NCI-H128 (cell line): ENCODE measurements around the gene DIAPH2.
A peak's percentile ranks its signal among the peaks of the same experiment; 100 is the strongest.

Experiments used
- DNase-seq: peaks from one replicate; lab custom pipeline; 2025; ENCODE audit not compliant: unreplicated experiment; lab: John Stamatoyannopoulos, UW

The DIAPH2 gene

GRCh38 chrX:97039363-97040029, 354.9 kb downstream of the DIAPH2 start:
- no peak for DNase-seq

GRCh38 chrX:97045470-97045869, 360.8 kb downstream of the DIAPH2 start:
- no peak for DNase-seq

- no peak for DNase-seq
These were observed 362.2 kb downstream of the DIAPH2 start for GRCh38 chrX:97046867-97047266.

GRCh38 chrX:97050392-97050791, 365.8 kb downstream of the DIAPH2 start:
- no peak for DNase-seq

GRCh38 chrX:97057349-97057909, 372.8 kb downstream of the DIAPH2 start:
- DNase-seq, result peak; percentile 5

- DNase-seq, result no peak
These were observed 375.4 kb downstream of the DIAPH2 start for GRCh38 chrX:97060020-97060419.

GRCh38 chrX:97065066-97065465, 380.4 kb downstream of the DIAPH2 start:
- no peak for DNase-seq

GRCh38 chrX:97065973-97066372, 381.3 kb downstream of the DIAPH2 start:
- DNase-seq, result no peak

- DNase-seq, result no peak
These were observed 381.7 kb downstream of the DIAPH2 start for GRCh38 chrX:97066381-97066780.

- DNase-seq, result no peak
These were observed 385.7 kb downstream of the DIAPH2 start for GRCh38 chrX:97070346-97070745.

GRCh38 chrX:97074400-97074799, 389.8 kb downstream of the DIAPH2 start:
- DNase-seq, result no peak

GRCh38 chrX:97089116-97089515, 404.5 kb downstream of the DIAPH2 start:
- DNase-seq, result no peak

- DNase-seq, result no peak
These were observed 411.7 kb downstream of the DIAPH2 start for GRCh38 chrX:97096385-97096784.

- no peak for DNase-seq
These were observed 418.3 kb downstream of the DIAPH2 start for GRCh38 chrX:97102938-97103337.

- no peak for DNase-seq
These were observed 425.1 kb downstream of the DIAPH2 start for GRCh38 chrX:97109730-97110129.

- DNase-seq, result no peak
These were observed 432.9 kb downstream of the DIAPH2 start for GRCh38 chrX:97117572-97117971.

- DNase-seq, result no peak
These were observed 434.9 kb downstream of the DIAPH2 start for GRCh38 chrX:97119474-97120109.

- no peak for DNase-seq
These were observed 438.4 kb downstream of the DIAPH2 start for GRCh38 chrX:97123001-97123400.

GRCh38 chrX:97126020-97126419, 441.4 kb downstream of the DIAPH2 start:
- DNase-seq, result no peak

- DNase-seq, result no peak
These were observed 448.2 kb downstream of the DIAPH2 start for GRCh38 chrX:97132664-97133415.

- no peak for DNase-seq
These were observed 461.3 kb downstream of the DIAPH2 start for GRCh38 chrX:97145934-97146333.

GRCh38 chrX:97155816-97156215, 471.2 kb downstream of the DIAPH2 start:
- no peak for DNase-seq
